Loucy (cell line): ENCODE measurements around the gene DAB1.

Experiments used
- H2AFZ ChIP-seq: fragments of 200-600 bp; sonication (generic); 2 replicates; pipeline ENCODE4 v1.6.0; 2016; ENCODE audit warnings: antibody characterized with exemption, mild to moderate bottlenecking, low read length, moderate library complexity
- H3F3A ChIP-seq: fragments of 200-600 bp; 2 replicates; pipeline ENCODE4 v1.6.0; 2016; ENCODE audit warnings: antibody characterized with exemption, low read depth, mild to moderate bottlenecking
- H3K27me3 ChIP-seq: fragments of 200-600 bp; sonication (generic); 2 replicates; pipeline ENCODE4 v1.6.1; 2014; ENCODE audit warnings: low read length, mild to moderate bottlenecking; ENCODE audit not compliant: insufficient read depth, poor library complexity, severe bottlenecking
- H3K36me3 ChIP-seq: fragments of 200-600 bp; sonication (generic); 2 replicates; pipeline ENCODE4 v1.6.1; 2016; ENCODE audit warnings: low read length; ENCODE audit not compliant: insufficient read depth
- H3K4me1 ChIP-seq: fragments of 200-600 bp; sonication (generic); 2 replicates; pipeline ENCODE4 v1.5.1; 2014; ENCODE audit warnings: low read length, mild to moderate bottlenecking; ENCODE audit not compliant: insufficient read depth, poor library complexity, severe bottlenecking
- H3K4me2 ChIP-seq: fragments of 200-600 bp; sonication (generic); 2 replicates; pipeline ENCODE4 v1.6.0; 2014; ENCODE audit warnings: antibody characterized with exemption, low read length, low read depth, mild to moderate bottlenecking; ENCODE audit not compliant: poor library complexity, severe bottlenecking
- H3K4me3 ChIP-seq: fragments of 200-600 bp; sonication (generic); 2 replicates; pipeline ENCODE4 v1.5.1; 2014; ENCODE audit warnings: low read length, mild to moderate bottlenecking, mixed read lengths; ENCODE audit not compliant: poor library complexity, severe bottlenecking
- H3K79me2 ChIP-seq: fragments of 200-600 bp; sonication (generic); 2 replicates; pipeline ENCODE4 v1.6.1; 2014; ENCODE audit warnings: low read length; ENCODE audit not compliant: insufficient read depth
- H3K9ac ChIP-seq: fragments of 200-600 bp; sonication (generic); 2 replicates; pipeline ENCODE4 v1.6.0; 2014; ENCODE audit warnings: mild to moderate bottlenecking, low read depth, low read length, moderate library complexity; ENCODE audit not compliant: poor library complexity, severe bottlenecking
- H3K9me2 ChIP-seq: fragments of 200-600 bp; sonication (generic); replicated peaks from 2 replicates; pipeline ENCODE4 v1.6.1; 2016; ENCODE audit warnings: low read depth, low read length, mixed read lengths
- H3K9me3 ChIP-seq: fragments of 200-600 bp; sonication (generic); 2 replicates; pipeline ENCODE4 v1.6.1; 2014; ENCODE audit warnings: mild to moderate bottlenecking, antibody characterized with exemption, low read length, low read depth; ENCODE audit not compliant: insufficient read depth
- H4K20me1 ChIP-seq: fragments of 200-600 bp; sonication (generic); 2 replicates; pipeline ENCODE4 v1.6.0; 2014; ENCODE audit warnings: antibody characterized with exemption, low read length, mild to moderate bottlenecking; ENCODE audit not compliant: insufficient read depth, poor library complexity, severe bottlenecking
- EZH2phosphoT487 ChIP-seq: fragments of 200-600 bp; IDR thresholded peaks from 2 replicates; pipeline ENCODE4 v1.6.1; 2018; ENCODE audit warnings: antibody characterized with exemption, mild to moderate bottlenecking, moderate library complexity, borderline replicate concordance
- TF ChIP-seq, protein P1 (sequence below): fragments of 200-600 bp; sonication (generic); conservative IDR thresholded peaks from 2 replicates; pipeline ENCODE4 v1.5.1; 2014; ENCODE audit warnings: mild to moderate bottlenecking, antibody characterized with exemption, low read length

Gene DAB1

DNA sequence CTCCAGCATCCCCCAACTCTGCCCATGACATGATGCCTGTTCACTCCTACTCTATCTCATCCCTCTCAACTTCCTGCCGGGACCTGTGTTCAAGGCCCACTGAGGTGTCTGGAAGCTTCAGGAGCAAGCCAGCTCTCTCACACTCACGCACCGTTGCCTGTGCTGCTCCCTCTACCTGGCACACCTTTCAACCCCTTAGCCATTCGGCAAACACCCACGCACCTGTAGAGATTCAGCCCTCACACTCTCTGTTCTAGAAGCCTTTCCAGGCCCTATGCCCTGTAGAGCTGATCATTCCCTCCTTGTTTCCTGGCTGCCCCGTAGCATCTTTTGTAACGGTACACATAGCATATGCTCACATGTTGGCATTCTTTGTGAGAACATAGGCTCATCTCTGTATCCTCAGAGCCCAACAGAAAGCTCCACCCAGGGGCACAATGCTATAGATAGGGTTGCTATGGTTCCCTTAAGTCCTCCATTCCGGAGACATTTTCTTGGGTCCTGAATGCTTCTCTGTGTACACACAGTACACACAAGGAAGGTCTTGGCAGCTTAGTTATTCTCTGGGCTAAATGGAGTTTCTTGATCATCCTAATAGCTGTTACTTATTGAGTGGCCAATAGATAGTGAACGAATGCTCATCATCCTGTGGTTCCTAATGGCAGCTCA, 459.4 kb downstream of the DAB1 start:
- no peak overlapping the region for H3K9ac ChIP-seq
- no peaks in the 10 kb centered on the region for H3K4me1 ChIP-seq
- no peak overlapping the region for H3K4me2 ChIP-seq
- no peaks in the 10 kb centered on the region for H3K27me3 ChIP-seq
- no peaks in the 10 kb centered on the region for H3K9me3 ChIP-seq
- no peaks in the 10 kb centered on the region for H3F3A ChIP-seq
- no peaks in the 10 kb centered on the region for H3K79me2 ChIP-seq
- no peaks in the 10 kb centered on the region for H3K36me3 ChIP-seq
- TF ChIP-seq, protein P1, sequence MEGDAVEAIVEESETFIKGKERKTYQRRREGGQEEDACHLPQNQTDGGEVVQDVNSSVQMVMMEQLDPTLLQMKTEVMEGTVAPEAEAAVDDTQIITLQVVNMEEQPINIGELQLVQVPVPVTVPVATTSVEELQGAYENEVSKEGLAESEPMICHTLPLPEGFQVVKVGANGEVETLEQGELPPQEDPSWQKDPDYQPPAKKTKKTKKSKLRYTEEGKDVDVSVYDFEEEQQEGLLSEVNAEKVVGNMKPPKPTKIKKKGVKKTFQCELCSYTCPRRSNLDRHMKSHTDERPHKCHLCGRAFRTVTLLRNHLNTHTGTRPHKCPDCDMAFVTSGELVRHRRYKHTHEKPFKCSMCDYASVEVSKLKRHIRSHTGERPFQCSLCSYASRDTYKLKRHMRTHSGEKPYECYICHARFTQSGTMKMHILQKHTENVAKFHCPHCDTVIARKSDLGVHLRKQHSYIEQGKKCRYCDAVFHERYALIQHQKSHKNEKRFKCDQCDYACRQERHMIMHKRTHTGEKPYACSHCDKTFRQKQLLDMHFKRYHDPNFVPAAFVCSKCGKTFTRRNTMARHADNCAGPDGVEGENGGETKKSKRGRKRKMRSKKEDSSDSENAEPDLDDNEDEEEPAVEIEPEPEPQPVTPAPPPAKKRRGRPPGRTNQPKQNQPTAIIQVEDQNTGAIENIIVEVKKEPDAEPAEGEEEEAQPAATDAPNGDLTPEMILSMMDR: no peak
- TF ChIP-seq EZH2phosphoT487: no peak
- H3K9me2 ChIP-seq: no peaks in the 10 kb centered on the region
- H3K4me3 ChIP-seq: no peak overlapping the region
- H4K20me1 ChIP-seq: no peaks in the 10 kb centered on the region
- H2AFZ ChIP-seq: no peak overlapping the region

DNA sequence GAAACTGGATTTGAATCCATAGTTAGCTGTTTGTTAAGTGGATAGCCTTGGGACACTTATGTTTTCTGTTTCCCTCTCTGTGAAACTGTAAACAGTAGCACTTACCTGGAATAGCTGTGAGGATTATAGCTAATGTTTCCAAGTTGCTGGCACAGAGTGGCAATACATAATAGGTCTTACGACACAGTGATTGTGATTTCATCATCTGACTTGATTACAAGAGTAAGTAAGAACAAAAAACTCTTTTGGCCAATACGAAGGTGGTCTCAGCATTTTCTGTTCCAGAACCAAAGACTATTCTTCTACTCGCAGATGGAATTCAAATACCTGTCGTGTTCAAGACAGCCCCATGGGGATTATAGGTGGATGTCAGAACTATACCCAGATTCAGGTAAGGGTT, 460.2 kb downstream of the DAB1 start:
- Histone ChIP-seq H3K79me2 (no peaks in the 10 kb centered on the region), H3K4me1 (no peaks in the 10 kb centered on the region), H3K9me3 (no peaks in the 10 kb centered on the region), H4K20me1 (no peaks in the 10 kb centered on the region), H3F3A (no peaks in the 10 kb centered on the region), H3K4me2 (no peak overlapping the region), H3K4me3 (no peak overlapping the region), H3K36me3 (no peaks in the 10 kb centered on the region), H2AFZ (no peak overlapping the region), H3K9me2 (no peaks in the 10 kb centered on the region), H3K9ac (no peak overlapping the region), H3K27me3 (no peaks in the 10 kb centered on the region)
- no peak for TF ChIP-seq EZH2phosphoT487
- TF ChIP-seq, protein P1: no peak

DNA sequence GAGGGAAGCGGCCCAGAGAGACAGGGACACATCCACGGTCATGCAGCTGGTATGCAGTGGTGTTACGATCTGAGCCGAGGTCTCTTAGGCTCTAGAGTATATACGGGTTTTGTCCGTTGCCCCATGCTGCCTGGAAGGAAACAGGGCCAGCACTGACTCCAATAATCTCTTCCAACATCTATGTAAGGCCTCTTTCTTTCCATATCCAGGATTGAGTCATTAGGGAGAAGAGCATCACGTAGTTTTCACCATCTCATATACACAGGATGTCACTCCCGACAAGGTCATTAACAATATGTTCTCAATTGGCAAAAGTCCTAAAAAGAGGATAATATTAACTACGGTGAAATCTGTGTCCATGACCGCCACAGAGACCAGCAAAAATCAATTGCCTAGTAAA, 462.4 kb downstream of the DAB1 start:
- TF ChIP-seq, protein P1: no peak
- no peak for TF ChIP-seq EZH2phosphoT487
- Histone ChIP-seq H3K36me3 (no peaks in the 10 kb centered on the region), H4K20me1 (no peaks in the 10 kb centered on the region), H3K9me3 (no peaks in the 10 kb centered on the region), H3K9me2 (no peaks in the 10 kb centered on the region), H3K9ac (no peak overlapping the region), H3K4me3 (no peak overlapping the region), H3F3A (no peaks in the 10 kb centered on the region), H2AFZ (no peak overlapping the region), H3K4me1 (no peaks in the 10 kb centered on the region), H3K27me3 (no peaks in the 10 kb centered on the region), H3K79me2 (no peaks in the 10 kb centered on the region), H3K4me2 (no peak overlapping the region)
